A549 (cell line): ENCODE measurements around the gene CDH16.

Experiments used
- EHF ChIP-seq: fragments of 250-450 bp; sonication (Bioruptor Pico); IDR thresholded peaks from 2 replicates; pipeline ENCODE4 v1.5.0; 2020; ENCODE audit warnings: mild to moderate bottlenecking
- POLR2A ChIP-seq: IDR thresholded peaks from 2 replicates; pipeline ENCODE4 v1.6.1; 2012; ENCODE audit warnings: mild to moderate bottlenecking, low read length
- RAD21 ChIP-seq, 2 experiments: fragments of >200 bp in 1 of 2; sonication (Bioruptor Twin) in 1 of 2; formaldehyde crosslinking in 1 of 2; IDR thresholded peaks in 1 of 2; conservative IDR thresholded peaks in 1 of 2; 2 replicates in 1 of 2; 3 replicates in 1 of 2; pipeline ENCODE4 v1.6.1; 2012 to 2018; ENCODE audit warnings: inconsistent platforms in 1 of 2
- TP53 ChIP-seq: fragments of 250-450 bp; sonication (Bioruptor Pico); IDR thresholded peaks from 2 replicates; pipeline ENCODE4 v1.5.0; 2021; ENCODE audit warnings: mild to moderate bottlenecking, moderate library complexity
- ZFP36 ChIP-seq: fragments of 450-650 bp; IDR thresholded peaks from 2 replicates; pipeline ENCODE4 v1.6.1; 2014; ENCODE audit warnings: borderline replicate concordance; ENCODE audit not compliant: partially characterized antibody
- TF ChIP-seq, protein P1 (sequence below): fragments of >200 bp; sonication (Bioruptor Twin); formaldehyde crosslinking; IDR thresholded peaks from 3 replicates; pipeline ENCODE4 v1.5.1; 2016
- TF ChIP-seq, protein P2 (sequence below): IDR thresholded peaks from 2 replicates; pipeline ENCODE4 v1.6.1; 2012

DNA sequence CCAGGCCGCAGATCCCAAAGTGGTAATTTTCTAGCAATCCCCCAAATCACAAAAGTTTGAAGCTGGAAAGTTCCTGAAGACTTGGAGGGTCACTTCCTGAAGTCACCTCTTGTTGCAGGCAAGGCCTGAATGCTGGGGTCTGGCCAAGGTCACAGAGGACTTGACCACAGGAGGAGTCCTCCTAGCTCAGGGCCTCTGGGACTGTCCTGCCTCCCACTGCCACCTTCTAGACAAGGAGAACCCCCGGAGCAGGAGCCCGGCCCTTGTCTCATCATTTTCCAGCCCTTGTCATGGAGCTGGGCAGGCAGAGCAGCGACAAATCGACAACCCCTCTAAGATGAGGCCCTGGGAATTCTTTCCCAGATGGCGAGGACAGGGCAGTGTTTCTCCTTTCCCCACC is 330 bp downstream of the CDH16 start:
- TF ChIP-seq, protein P1, sequence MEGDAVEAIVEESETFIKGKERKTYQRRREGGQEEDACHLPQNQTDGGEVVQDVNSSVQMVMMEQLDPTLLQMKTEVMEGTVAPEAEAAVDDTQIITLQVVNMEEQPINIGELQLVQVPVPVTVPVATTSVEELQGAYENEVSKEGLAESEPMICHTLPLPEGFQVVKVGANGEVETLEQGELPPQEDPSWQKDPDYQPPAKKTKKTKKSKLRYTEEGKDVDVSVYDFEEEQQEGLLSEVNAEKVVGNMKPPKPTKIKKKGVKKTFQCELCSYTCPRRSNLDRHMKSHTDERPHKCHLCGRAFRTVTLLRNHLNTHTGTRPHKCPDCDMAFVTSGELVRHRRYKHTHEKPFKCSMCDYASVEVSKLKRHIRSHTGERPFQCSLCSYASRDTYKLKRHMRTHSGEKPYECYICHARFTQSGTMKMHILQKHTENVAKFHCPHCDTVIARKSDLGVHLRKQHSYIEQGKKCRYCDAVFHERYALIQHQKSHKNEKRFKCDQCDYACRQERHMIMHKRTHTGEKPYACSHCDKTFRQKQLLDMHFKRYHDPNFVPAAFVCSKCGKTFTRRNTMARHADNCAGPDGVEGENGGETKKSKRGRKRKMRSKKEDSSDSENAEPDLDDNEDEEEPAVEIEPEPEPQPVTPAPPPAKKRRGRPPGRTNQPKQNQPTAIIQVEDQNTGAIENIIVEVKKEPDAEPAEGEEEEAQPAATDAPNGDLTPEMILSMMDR: no peak
- TF ChIP-seq RAD21 (conservative IDR thresholded peaks at IDR 0.05 in 1 of 2, IDR thresholded peaks at IDR 0.05 in 1 of 2) (no peak), POLR2A (no peak), EHF (CRISPR knock-in tag) (no peak), TP53 (CRISPR knock-in tag) (no peak), ZFP36 (no peak)
- TF ChIP-seq, protein P2, sequence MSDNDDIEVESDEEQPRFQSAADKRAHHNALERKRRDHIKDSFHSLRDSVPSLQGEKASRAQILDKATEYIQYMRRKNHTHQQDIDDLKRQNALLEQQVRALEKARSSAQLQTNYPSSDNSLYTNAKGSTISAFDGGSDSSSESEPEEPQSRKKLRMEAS: no peak
